ENCODE results near the gene COL7A1.

COL7A1 gene

GRCh38 chr3:48598323-48599076, 3.4 kb upstream of the COL7A1 start:
- Histone ChIP-seq H2AFZ (ENCODE audit: low read depth, low read length) (no peak overlapping the region), H3K9ac (ENCODE audit: low read length) (no peak overlapping the region), H3K9me3 (ENCODE audit: insufficient read depth, low read length) (no peaks in the 10 kb centered on the region), H4K20me1 (ENCODE audit: insufficient read depth, low read length) (no peaks in the 10 kb centered on the region; the same call in 1 of the 2 replicates), H3K27ac (ENCODE audit: low read length) (no peak overlapping the region), H3K79me2 (ENCODE audit: low read length) (no peaks in the 10 kb centered on the region), H3K36me3 (replicated peaks; ENCODE audit: low read depth, low read length) (peaks cover 37% of the 10 kb centered on the region), H3K4me3 (ENCODE audit: low read length) (no peak overlapping the region), H3K4me1 (ENCODE audit: low read length) (no peaks in the 10 kb centered on the region), H3K27me3 (ENCODE audit: low read depth, low read length) (no peaks in the 10 kb centered on the region), H3K4me2 (ENCODE audit: low read length) (no peak overlapping the region)
- TF ChIP-seq EZH2phosphoT487 (IDR thresholded peaks at IDR 0.05; ENCODE audit: low read depth): no peak
- TF ChIP-seq, protein P1, sequence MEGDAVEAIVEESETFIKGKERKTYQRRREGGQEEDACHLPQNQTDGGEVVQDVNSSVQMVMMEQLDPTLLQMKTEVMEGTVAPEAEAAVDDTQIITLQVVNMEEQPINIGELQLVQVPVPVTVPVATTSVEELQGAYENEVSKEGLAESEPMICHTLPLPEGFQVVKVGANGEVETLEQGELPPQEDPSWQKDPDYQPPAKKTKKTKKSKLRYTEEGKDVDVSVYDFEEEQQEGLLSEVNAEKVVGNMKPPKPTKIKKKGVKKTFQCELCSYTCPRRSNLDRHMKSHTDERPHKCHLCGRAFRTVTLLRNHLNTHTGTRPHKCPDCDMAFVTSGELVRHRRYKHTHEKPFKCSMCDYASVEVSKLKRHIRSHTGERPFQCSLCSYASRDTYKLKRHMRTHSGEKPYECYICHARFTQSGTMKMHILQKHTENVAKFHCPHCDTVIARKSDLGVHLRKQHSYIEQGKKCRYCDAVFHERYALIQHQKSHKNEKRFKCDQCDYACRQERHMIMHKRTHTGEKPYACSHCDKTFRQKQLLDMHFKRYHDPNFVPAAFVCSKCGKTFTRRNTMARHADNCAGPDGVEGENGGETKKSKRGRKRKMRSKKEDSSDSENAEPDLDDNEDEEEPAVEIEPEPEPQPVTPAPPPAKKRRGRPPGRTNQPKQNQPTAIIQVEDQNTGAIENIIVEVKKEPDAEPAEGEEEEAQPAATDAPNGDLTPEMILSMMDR (IDR thresholded peaks at IDR 0.05; ENCODE audit: low read depth, low read length): no peak

GRCh38 chr3:48597408-48597800, 2.3 kb upstream of the COL7A1 start:
- Histone ChIP-seq H4K20me1 (ENCODE audit: insufficient read depth, low read length) (no peaks in the 10 kb centered on the region; the same call in 1 of the 2 replicates), H3K4me2 (ENCODE audit: low read length) (no peak overlapping the region), H3K79me2 (ENCODE audit: low read length) (no peaks in the 10 kb centered on the region), H3K36me3 (replicated peaks; ENCODE audit: low read depth, low read length) (peaks cover 29% of the 10 kb centered on the region), H3K4me3 (ENCODE audit: low read length) (no peak overlapping the region), H3K9ac (ENCODE audit: low read length) (no peak overlapping the region), H3K4me1 (ENCODE audit: low read length) (no peaks in the 10 kb centered on the region), H2AFZ (ENCODE audit: low read depth, low read length) (no peak overlapping the region), H3K27ac (ENCODE audit: low read length) (no peak overlapping the region), H3K27me3 (ENCODE audit: low read depth, low read length) (no peaks in the 10 kb centered on the region), H3K9me3 (ENCODE audit: insufficient read depth, low read length) (no peaks in the 10 kb centered on the region)
- TF ChIP-seq EZH2phosphoT487 (IDR thresholded peaks at IDR 0.05; ENCODE audit: low read depth): no peak
- TF ChIP-seq, protein P1 (IDR thresholded peaks at IDR 0.05; ENCODE audit: low read depth, low read length): no peak

DNA sequence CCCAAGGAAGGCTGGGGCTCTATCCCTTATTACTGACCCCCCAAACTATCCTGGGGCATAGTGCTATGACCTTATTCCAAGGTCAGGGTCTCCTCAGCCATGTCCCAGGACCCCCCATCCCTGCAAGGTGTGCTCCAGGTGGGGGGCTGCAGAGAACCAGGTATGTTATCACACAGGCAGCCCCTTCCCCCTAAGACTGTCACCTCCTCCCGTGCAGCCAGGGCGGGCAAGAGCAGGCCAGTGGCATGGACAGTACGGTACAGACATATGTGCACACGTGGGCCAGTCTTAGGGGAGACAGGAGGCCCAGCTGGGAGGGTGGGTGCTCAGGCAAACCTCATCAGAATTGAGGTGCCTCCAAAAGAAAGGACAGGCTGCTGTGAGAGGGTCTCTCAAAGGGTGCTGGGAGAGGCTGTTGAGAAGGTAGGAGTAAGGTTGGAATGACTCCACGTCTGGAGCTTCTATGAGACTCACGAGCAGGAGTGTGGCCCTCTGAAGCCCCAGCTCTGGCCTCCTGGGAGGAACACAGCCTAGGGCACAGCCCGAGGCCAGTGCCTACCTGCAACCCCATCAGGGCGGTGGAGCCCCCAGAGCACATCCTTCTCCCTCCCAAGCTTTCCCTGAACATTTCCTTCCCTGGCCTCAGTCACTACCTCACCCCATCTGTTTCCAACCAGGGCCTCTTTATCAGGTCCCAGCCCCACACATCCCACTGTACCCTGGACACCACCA, 1.7 kb upstream of the COL7A1 start:
- H2AFZ ChIP-seq (ENCODE audit: low read depth, low read length): no peak overlapping the region
- H3K9ac ChIP-seq (ENCODE audit: low read length): no peak overlapping the region
- no peaks in the 10 kb centered on the region for H3K79me2 ChIP-seq (ENCODE audit: low read length)
- H3K27me3 ChIP-seq (ENCODE audit: low read depth, low read length): no peaks in the 10 kb centered on the region
- peaks cover 29% of the 10 kb centered on the region for H3K36me3 ChIP-seq (replicated peaks; ENCODE audit: low read depth, low read length)
- no peak overlapping the region for H3K27ac ChIP-seq (ENCODE audit: low read length)
- H3K4me1 ChIP-seq (ENCODE audit: low read length): no peaks in the 10 kb centered on the region
- H4K20me1 ChIP-seq (ENCODE audit: insufficient read depth, low read length): no peaks in the 10 kb centered on the region; the same call in 1 of the 2 replicates
- no peak overlapping the region for H3K4me2 ChIP-seq (ENCODE audit: low read length)
- no peak overlapping the region for H3K4me3 ChIP-seq (ENCODE audit: low read length)
- no peaks in the 10 kb centered on the region for H3K9me3 ChIP-seq (ENCODE audit: insufficient read depth, low read length)
- no peak for TF ChIP-seq EZH2phosphoT487 (IDR thresholded peaks at IDR 0.05; ENCODE audit: low read depth)
- TF ChIP-seq, protein P1 (IDR thresholded peaks at IDR 0.05; ENCODE audit: low read depth, low read length): no peak

GRCh38 chr3:48596157-48596556, 1.0 kb upstream of the COL7A1 start:
- H3K79me2 ChIP-seq (ENCODE audit: low read length): no peaks in the 10 kb centered on the region
- H3K4me3 ChIP-seq (ENCODE audit: low read length): no peak overlapping the region
- TF ChIP-seq, protein P1 (IDR thresholded peaks at IDR 0.05; ENCODE audit: low read depth, low read length): no peak
- TF ChIP-seq EZH2phosphoT487 (IDR thresholded peaks at IDR 0.05; ENCODE audit: low read depth): no peak
- no peaks in the 10 kb centered on the region for H3K4me1 ChIP-seq (ENCODE audit: low read length)
- H2AFZ ChIP-seq (ENCODE audit: low read depth, low read length): no peak overlapping the region
- H3K27me3 ChIP-seq (ENCODE audit: low read depth, low read length): no peaks in the 10 kb centered on the region
- no peaks in the 10 kb centered on the region; the same call in 1 of the 2 replicates for H4K20me1 ChIP-seq (ENCODE audit: insufficient read depth, low read length)
- peaks cover 23% of the 10 kb centered on the region for H3K36me3 ChIP-seq (replicated peaks; ENCODE audit: low read depth, low read length)
- H3K27ac ChIP-seq (ENCODE audit: low read length): no peak overlapping the region
- H3K9me3 ChIP-seq (ENCODE audit: insufficient read depth, low read length): no peaks in the 10 kb centered on the region
- H3K9ac ChIP-seq (ENCODE audit: low read length): no peak overlapping the region
- no peak overlapping the region for H3K4me2 ChIP-seq (ENCODE audit: low read length)

Measured in OCI-LY3 (cell line).